22Rv1 (cell line): ENCODE results near the gene DACH1.

Experiments
- H3K27ac ChIP-seq: fragments of 450-650 bp; 2 replicates; pipeline ENCODE4 v1.5.1; 2017
- ZFX ChIP-seq: fragments of 450-650 bp; IDR thresholded peaks from 2 replicates; pipeline ENCODE4 v1.6.1; 2017; ENCODE audit warnings: antibody characterized with exemption, borderline replicate concordance
- TF ChIP-seq, protein P1 (sequence below): fragments of 450-650 bp; IDR thresholded peaks from 2 replicates; pipeline ENCODE4 v1.5.1; 2017; ENCODE audit warnings: mild to moderate bottlenecking

The DACH1 gene

DNA sequence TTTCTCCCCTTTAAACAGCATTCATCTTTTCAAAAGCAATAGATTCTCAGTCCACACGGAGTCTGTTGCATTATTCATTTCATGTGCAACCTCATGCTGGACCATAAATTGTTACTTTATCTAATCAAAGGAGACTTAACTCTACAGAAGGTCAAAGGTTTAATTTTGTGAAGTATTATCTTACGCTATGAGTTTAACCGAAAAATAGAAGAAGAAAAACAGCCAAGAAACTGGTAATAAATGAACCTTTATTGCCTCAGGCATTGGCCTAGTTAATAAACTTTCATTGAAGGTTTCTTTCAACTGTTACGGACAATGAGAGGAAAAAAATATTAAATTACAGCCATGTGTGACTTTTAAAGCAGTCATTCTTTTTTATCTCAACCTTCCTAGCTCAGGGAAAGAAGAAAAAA is 223.6 kb downstream of the DACH1 start:
- no peak for TF ChIP-seq ZFX
- TF ChIP-seq, protein P1, sequence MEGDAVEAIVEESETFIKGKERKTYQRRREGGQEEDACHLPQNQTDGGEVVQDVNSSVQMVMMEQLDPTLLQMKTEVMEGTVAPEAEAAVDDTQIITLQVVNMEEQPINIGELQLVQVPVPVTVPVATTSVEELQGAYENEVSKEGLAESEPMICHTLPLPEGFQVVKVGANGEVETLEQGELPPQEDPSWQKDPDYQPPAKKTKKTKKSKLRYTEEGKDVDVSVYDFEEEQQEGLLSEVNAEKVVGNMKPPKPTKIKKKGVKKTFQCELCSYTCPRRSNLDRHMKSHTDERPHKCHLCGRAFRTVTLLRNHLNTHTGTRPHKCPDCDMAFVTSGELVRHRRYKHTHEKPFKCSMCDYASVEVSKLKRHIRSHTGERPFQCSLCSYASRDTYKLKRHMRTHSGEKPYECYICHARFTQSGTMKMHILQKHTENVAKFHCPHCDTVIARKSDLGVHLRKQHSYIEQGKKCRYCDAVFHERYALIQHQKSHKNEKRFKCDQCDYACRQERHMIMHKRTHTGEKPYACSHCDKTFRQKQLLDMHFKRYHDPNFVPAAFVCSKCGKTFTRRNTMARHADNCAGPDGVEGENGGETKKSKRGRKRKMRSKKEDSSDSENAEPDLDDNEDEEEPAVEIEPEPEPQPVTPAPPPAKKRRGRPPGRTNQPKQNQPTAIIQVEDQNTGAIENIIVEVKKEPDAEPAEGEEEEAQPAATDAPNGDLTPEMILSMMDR: no peak
- H3K27ac ChIP-seq: no peak overlapping the region

DNA sequence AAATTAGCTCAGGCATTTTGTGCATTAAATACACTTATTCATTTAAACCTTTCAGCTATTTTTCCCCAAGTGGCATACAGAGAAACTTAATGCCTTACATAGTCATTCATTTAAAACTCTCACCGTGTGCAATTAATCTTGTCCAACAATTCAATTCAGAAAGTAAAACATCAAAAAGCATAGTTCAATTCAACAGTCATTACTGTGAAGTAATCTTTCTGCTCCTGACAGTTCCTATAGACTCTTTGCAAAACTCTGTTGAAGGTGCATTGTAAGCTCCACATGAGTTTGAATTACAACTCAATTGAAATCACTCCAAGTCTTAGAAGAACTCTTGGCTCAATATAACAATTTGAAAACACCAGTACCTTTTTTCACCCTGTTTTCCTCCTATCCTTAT is 228.3 kb downstream of the DACH1 start:
- no peak overlapping the region for H3K27ac ChIP-seq
- TF ChIP-seq, protein P1: no peak

DNA sequence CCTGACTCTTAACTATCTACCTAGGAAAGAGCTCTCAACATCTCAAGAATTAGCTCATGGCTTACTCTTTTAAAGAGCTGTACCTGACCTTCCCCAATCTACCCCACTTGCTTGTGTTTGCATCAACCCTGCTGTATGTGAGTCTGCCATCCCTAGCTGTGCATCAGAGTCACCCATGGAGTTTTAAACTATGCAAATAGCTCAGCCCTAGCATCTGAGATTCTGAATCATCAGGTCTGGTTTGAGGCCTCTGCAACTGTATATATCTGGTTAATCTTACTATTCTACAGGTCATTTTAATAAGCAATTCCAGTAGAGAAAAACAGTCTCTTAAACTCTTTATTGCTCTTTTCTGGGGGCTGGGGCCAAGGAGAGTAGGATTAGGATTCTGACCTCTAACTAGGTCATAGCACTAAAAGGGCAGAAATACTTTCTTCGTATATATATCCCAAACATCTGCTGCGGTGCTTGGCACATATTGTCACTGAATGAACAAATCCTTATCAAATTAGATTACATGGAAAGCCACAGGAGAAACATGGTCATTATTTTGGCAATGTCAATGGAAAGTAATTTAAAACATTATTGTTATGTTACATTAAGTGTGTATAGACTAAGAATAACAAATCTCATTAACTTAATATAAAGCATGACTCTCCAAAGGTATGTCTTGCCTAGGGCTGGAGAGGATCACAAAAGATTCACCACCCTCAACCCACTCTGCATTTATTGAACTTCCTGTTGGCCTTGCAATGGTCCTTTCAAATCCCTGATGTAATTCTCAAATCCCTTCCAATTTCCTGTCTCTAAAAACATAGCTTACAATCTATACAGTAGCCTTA is 232.2 kb downstream of the DACH1 start:
- H3K27ac ChIP-seq: no peak overlapping the region
- TF ChIP-seq, protein P1: no peak
- TF ChIP-seq ZFX: no peak

DNA sequence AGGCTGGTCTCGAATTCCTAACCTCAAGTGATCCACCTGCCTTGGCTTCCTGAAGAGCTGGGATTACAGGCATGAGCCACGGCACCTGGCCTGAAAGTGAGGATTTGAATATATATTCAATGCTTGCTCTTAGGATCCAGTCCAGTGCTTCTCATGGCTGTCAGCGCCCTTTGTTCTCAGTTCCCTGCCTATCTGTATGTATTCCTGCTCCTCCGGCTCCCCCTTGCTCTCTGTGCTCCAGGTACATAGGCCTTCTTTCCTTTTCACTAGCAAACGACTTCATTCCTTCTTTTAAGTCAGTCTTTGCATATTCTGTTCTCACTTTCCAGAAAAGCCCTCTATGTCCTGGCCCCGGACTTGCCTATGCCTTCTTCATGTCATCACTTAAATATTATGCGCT is 232.8 kb downstream of the DACH1 start:
- TF ChIP-seq, protein P1: no peak
- TF ChIP-seq ZFX: no peak
- H3K27ac ChIP-seq: no peak overlapping the region

DNA sequence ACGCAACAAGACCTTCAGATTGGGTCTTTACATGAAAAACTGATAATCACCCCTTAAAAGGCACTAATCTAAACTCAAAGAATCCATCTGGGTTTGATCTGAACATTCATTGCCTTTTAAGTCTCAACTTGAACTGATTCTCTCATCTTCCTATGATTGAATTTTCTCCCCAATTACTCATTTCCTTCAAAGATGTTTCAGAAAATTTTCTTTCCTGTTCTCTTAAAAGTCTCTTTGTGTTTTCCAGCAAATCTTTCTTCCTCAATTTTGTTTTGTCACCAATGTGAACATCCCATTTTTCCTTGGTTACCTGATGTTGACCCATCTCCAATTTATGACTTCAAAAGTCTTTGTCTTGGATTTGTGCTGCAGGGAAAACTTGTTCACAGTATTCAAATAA is 234.3 kb downstream of the DACH1 start:
- no peak for TF ChIP-seq ZFX
- TF ChIP-seq, protein P1: no peak

DNA sequence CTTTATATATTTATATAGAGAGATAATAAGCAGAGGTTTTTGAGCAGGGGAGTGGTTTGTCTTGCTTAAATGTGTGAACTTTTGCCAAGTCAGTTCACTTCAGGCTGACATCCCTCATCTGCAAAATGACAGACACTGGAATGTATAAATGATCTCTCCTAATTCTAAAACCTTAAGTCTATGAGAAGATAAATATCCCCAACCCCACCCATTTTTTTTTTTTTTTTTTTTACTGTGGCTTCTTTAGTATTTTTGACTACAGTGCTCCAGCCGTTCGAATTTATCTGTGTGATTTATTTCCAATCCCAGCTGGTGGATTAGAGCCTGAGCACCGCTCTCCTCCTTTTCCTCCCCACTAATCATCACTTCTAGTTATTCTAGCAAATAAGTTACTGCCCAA is 234.8 kb downstream of the DACH1 start:
- no peak overlapping the region for H3K27ac ChIP-seq
- TF ChIP-seq, protein P1: no peak
- no peak for TF ChIP-seq ZFX

More for the DNA sequence above, 234.3 kb downstream of the DACH1 start:
- H3K27ac ChIP-seq: no peak overlapping the region

DNA sequence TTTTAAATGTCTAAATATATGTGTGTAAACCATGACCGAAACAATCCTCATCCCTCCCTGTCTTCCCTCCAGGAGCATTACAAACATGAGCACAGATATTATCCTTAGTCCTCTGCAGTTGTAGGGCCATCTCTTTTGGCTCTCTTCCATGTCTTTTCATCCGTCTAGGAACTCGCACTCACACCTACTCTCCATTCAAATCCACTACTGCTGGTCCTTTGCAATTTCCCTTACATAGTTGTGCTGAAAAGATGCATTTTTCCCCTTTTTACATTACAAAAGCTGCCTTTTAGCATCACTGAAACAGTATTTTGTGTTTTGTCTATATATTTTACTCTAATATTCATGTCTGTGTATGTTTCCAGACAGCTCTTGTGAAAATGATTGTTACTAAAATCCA is 237.8 kb downstream of the DACH1 start:
- no peak for TF ChIP-seq ZFX
- TF ChIP-seq, protein P1: no peak
- H3K27ac ChIP-seq: no peak overlapping the region
